K562 (cell line): ENCODE data around the gene RPS2. TPM values are rescaled to one million over a fixed set of nuclear protein-coding genes. Genes with fewer than 3 reads are reported as not detected.
A peak's percentile ranks its signal among the peaks of the same experiment; 100 is the strongest.

Experiments used
- ARID4B ChIP-seq: sonication (generic); formaldehyde crosslinking; IDR thresholded peaks from 2 replicates; pipeline ENCODE4 v1.8.0; 2022; ENCODE audit warnings: mild to moderate bottlenecking, missing genetic modification reagents
- CTCF ChIP-seq, 3 experiments: IDR thresholded peaks in 2 of 3; conservative IDR thresholded peaks in 1 of 3; 2 replicates each; pipeline ENCODE4 v1.5.1; 2011 to 2012; ENCODE audit warnings: low read length in 3 of 3, mild to moderate bottlenecking in 3 of 3, control low read depth in 2 of 3, improper control_type of control experiment in 1 of 3, inconsistent platforms in 1 of 3, low read depth in 1 of 3, mixed read lengths in 1 of 3, moderate library complexity in 1 of 3; ENCODE audit not compliant: insufficient read depth in 2 of 3
- E2F4 ChIP-seq: sonication (generic); formaldehyde crosslinking; IDR thresholded peaks from 2 replicates; pipeline ENCODE4 v1.8.0; 2022; ENCODE audit warnings: mild to moderate bottlenecking, low read depth, missing genetic modification reagents
- MCM7 ChIP-seq, 2 experiments: fragments of 450-650 bp; IDR thresholded peaks; 2 replicates each; pipeline ENCODE4 v1.6.1; 2016 to 2018
- NR2C2 ChIP-seq, 2 experiments: fragments of 200-800 bp in 1 of 2; sonication (Bioruptor generic) in 1 of 2; sonication (generic) in 1 of 2; formaldehyde crosslinking in 1 of 2; IDR thresholded peaks; 2 replicates each; pipeline versions ENCODE4 v1.6.1 to v1.8.0; 2016 to 2022; ENCODE audit warnings: mild to moderate bottlenecking in 1 of 2, missing compliant biosample characterization in 1 of 2, missing genetic modification characterization in 1 of 2, missing genetic modification reagents in 1 of 2
- SIRT6 ChIP-seq: IDR thresholded peaks from one replicate; pipeline ENCODE4 v1.6.1; 2012; ENCODE audit warnings: low read depth, mild to moderate bottlenecking, control low read depth, inconsistent platforms, low read length, moderate library complexity
- SNRNP70 ChIP-seq: fragments of 200-400 bp; formaldehyde crosslinking; optimal IDR thresholded peaks from 2 replicates; pipeline ENCODE3; 2017; ENCODE audit warnings: low read depth, low read length
- TRIM25 ChIP-seq: fragments of 450-650 bp; IDR thresholded peaks from 2 replicates; pipeline ENCODE4 v1.7.0; 2016; ENCODE audit warnings: borderline replicate concordance
- TRIM28 ChIP-seq: fragments of 450-650 bp; IDR thresholded peaks from 2 replicates; pipeline ENCODE4 v1.6.1; 2017
- ZBTB33 ChIP-seq: sonication (generic); formaldehyde crosslinking; IDR thresholded peaks from 2 replicates; pipeline ENCODE4 v1.8.1; 2023; ENCODE audit warnings: mild to moderate bottlenecking, missing genetic modification reagents
- ZNF253 ChIP-seq: fragments of 250-450 bp; sonication (Bioruptor Pico); conservative IDR thresholded peaks from 2 replicates; pipeline ENCODE4 v1.6.1; 2021; ENCODE audit warnings: mild to moderate bottlenecking
- ZNF655 ChIP-seq: fragments of 250-450 bp; sonication (Bioruptor Pico); IDR thresholded peaks from 2 replicates; pipeline ENCODE4 v1.5.0; 2021
- ZNF75A ChIP-seq: fragments of 450-650 bp; formaldehyde crosslinking; IDR thresholded peaks from 2 replicates; pipeline ENCODE4 v1.4.0; 2020; ENCODE audit warnings: mild to moderate bottlenecking
- ZNF830 ChIP-seq: fragments of 250-450 bp; sonication (Bioruptor Pico); IDR thresholded peaks from 2 replicates; pipeline ENCODE4 v1.5.0; 2021; ENCODE audit warnings: mild to moderate bottlenecking
- polyA plus RNA-seq, 8 experiments: library from polyadenylated mRNA; depleted of rRNA in 4 of 8; stranded (reverse) in 5 of 8; unstranded in 3 of 8; fragments of >200 nt; fragmentation: Nextera tagmentation in 2 of 8; fragmentation: Illumina TruSeq in 1 of 8; extraction: Ambion mirVana in 2 of 8; extraction: Trizol in 1 of 8; gene quantifications; 2 replicates each; pipeline versions ENCODE4 v1.2.1 to v1.2.3, GENCODE V29; 2011 to 2014; ENCODE audit warnings: inconsistent platforms in 1 of 8, missing spikeins in 1 of 8
- total RNA-seq, 7 experiments: library from RNA; depleted of rRNA in 6 of 7; stranded (reverse); fragments of >200 nt in 6 of 7; fragmentation: Illumina TruSeq in 2 of 7; extraction: Trizol in 2 of 7; gene quantifications; 2 replicates each; pipeline versions ENCODE4 v1.2.1 to v1.2.3, GENCODE V29; 2011 to 2021; ENCODE audit warnings: low replicate concordance in 1 of 7

The RPS2 gene
- total and polyA plus RNA-seq, 9 of the 15 experiments (the other 6 are each of a cell fraction or from before 2014, with no cell fraction given) = 834 to 4,794 (median 3,793) TPM

- TF ChIP-seq TRIM28 (no peak), TRIM25 (no peak), ZNF253 (no peak), ZBTB33 (0 out of 2 replicates have a peak, but pooled peaks have one; percentile 6), NR2C2 (CRISPR knock-in tag; IDR thresholded peaks at IDR 0.05) (no peak), NR2C2 (tag; IDR thresholded peaks at IDR 0.05) (no peak), E2F4 (CRISPR knock-in tag) (no peak), ZNF75A (no peak), SIRT6 (peak; percentile 20), SNRNP70 (peak; percentile 98), ARID4B (CRISPR knock-in tag) (peak; percentile 44; the same call in 1 of the 2 replicates), ZNF655 (CRISPR knock-in tag) (no peak), MCM7 (IDR thresholded peaks at IDR 0.05) (no peak), CTCF (IDR thresholded peaks at IDR 0.05 in 2 of 3, conservative IDR thresholded peaks at IDR 0.05 in 1 of 3; ENCODE audit: insufficient read depth in 2 of 3, low read depth in 1 of 3, low read length in 3 of 3) (peak in 1 of 3 experiments; percentile 7; a peak in 1 of 6 replicates), ZNF830 (CRISPR knock-in tag) (no peak)
These were observed 670 bp downstream of the RPS2 start (continued) for GRCh38 chr16:1963806-1964505.
